Stimulated activated CD4-positive, alpha-beta T cell treated with anti-CD3 and anti-CD28 coated beads, Interleukin-1b, Interleukin-23, amount 100 ng/mL, for 24 hours (primary cell): ENCODE measurements around the gene ZBTB20.
A peak's percentile ranks its signal among the peaks of the same experiment; 100 is the strongest.

Source experiments
- DNase-seq, 4 experiments: peaks; one replicate each; pipeline ENCODE4 v3.0.0-alpha.2; 2020; ENCODE audit warnings: low read depth in 4 of 4, low spot score in 1 of 4

Gene ZBTB20

DNA sequence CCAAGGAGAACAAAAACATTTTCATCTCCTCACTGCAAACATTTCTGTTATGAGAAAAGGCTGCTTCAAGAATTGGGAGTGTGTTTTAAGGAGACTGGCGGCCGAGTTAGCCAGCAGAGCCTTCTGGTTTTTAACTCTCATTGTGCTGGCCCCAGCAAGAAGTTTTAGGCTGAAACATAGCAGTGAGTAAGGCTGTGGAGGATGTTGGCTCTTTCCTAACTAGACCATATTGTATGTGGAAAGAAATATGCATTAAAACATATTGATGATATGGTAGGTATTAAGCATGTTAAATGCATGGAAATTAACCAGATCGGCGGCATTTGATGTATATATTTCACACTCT lies 762.6 kb downstream of the ZBTB20 start:
- no peak for DNase-seq

DNA sequence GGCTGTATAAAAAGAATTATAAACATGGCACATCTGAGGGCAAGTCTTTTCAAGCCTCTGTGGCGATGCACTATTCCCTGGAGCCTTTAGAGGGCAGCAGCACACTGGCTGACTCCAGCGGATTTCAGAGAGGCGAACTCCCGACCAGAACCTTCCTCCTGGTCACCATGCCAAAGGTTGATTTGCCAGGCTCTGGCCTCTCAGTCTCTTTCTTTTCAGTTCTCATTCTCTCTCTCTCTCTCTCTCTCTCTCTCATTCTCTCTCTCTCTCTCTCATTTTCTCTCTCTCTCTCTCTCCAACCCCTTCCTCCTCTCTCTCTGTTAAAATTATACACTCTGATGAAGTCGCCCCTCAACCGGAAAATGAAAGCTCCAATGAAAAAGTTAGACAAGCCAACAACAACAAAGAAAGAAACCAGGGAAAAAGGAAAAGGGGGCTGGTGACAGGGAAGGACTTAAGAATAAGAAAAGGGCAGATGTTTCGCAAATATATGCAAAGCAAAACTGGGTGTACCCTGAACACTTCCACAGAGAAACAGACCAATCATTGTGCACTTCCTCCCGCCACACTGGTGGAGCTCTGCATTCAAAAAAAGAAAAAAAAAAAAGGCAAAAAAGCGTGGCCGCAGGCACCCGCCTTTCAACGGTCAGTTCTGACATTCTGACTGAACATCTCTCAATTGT lies 763.1 kb downstream of the ZBTB20 start:
- peak; percentile 34 to 56 (median 50) for DNase-seq

DNA sequence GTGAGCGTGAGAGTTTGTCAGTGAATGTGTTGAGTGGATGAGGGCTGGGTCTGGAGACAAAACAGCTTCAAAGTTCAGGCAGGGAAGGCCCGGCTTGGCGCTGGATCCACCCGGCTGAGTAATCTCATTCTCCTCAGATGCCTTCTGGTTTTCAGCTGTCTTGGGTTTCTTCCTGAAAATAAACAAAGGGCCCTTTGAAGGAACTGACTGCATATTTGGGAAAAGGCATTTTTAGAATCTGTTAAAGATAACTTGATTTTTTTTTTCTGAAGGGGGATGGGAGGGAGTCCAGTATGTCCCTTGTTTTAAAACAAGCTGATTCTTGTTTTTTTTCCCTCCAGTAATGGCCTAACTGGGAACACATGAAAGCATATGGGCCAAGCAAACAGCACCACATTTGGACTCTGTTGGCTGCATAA lies 766.8 kb downstream of the ZBTB20 start:
- DNase-seq, result no peak

DNA sequence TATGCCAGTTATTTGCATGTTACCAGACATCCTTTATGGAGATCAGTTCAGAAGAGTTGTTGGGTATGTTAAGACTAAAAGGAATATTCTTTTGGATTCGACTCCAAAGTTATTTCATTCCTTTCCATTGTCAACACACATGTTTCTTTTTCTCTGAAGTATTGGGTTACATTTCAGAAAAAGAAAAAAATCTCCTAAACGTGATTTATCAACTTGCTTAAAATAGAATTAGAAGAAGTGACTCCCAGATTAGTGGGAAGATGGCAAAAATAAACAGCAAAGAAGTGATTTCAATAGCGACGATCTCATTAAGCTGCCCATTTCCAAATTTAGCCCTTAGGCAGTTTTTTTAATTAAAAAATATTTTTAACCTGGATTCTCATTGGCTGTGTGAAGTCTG lies 767.8 kb downstream of the ZBTB20 start:
- no peak for DNase-seq

DNA sequence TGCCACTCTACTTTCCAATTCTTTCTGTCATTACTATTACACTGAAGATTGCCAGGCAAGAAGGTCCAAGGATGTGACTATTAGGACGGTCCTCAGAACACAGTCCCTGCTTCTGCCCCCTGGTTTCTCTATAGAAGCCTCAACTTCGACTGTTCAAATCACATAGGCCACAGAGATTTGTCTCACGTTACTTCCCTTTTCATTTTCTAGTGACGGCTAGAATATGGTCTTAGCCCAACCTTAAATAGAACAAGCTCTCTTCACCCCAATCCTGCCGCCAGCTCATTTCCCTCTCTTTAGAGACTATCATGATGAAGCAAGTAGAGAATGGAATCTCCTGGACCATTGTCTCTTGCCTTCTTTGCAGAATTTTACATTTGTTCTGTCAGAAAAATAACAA lies 768.3 kb downstream of the ZBTB20 start:
- no peak for DNase-seq

DNA sequence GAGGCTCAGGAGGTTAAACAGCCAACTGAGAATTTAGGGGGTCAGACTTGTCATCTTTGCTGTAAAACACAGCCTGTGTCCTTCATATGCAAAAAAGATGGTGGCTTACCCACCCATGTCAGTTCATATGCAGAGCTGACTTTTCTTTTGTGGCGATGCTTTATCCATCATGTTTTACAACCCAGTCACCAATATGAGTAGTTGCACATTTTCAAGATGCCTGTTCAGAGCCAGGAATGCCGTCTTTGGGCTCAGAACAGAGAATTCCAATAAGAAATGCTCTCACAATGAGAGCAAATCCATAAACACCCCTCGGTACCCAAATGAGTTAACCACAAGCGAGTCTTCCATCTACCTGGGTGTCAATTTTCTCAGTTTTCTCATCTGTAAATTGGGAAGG lies 769.7 kb downstream of the ZBTB20 start:
- DNase-seq, result no peak

DNA sequence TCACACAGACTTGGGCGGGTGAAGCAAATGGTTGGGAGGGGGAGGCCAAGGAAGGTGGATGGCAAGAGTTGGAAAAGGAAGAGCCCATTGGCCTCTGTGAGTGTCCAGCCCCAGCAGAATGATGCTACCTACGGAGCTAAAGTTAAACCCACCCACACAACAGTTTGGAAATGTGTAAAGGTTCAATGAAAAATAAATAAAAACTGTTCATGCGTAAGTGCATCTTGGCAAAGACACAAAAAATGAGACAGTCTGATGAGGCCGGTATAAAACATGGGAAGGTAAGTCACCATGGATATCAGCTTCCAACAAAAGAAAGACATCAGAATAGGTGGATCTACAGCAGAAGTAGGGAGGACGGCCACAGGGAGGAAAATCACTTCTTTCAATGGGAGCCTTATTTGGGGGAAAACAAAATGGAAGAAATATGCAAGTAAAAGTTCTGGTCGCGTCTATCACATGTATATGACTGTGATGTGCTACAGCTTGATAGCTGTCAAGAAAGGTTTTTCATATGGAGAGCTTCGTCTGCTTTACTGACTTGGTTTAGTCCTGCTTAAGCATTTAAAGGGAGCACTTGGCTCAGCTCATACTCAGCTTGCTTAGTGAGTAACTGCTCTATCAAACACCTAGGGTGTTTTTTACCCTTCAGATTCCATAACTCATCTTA lies 770.4 kb downstream of the ZBTB20 start:
- no peak for DNase-seq

DNA sequence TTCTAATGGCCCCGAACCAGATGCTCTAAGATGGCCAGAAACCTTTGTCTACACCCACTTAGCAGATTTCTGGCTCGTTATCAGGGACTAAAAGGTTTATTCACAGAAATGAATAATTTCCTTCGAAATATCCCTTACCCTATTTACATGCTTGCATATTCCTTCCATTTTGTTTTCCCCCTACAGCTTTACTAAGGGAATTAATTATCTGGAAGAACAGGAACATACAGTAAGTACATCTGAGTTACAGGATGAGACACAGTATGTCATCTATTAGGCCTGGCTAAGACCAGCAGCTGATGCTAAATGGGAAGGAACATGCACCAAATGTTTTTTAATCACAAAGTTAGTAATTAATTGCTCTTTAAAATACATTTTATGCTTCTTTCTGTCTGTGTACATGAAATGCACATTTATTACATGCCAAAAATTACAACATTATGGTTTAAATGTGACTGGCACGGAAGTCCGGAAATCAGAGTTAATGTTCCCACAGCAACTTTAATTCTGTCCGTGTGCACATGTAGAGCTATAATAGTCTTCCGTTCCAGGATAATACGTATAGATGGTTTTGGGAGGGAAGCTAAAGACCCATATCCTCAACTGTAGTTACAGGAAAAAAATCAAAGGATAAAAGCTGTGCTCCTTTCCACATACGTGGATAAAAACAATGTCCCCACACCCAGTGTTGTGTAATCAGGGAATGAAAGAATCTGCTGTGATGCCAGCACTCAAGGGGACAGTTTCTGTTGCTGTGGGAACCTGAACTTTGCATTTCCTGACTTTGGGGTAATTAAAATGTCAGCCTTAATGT lies 771.3 kb downstream of the ZBTB20 start:
- DNase-seq, result no peak

DNA sequence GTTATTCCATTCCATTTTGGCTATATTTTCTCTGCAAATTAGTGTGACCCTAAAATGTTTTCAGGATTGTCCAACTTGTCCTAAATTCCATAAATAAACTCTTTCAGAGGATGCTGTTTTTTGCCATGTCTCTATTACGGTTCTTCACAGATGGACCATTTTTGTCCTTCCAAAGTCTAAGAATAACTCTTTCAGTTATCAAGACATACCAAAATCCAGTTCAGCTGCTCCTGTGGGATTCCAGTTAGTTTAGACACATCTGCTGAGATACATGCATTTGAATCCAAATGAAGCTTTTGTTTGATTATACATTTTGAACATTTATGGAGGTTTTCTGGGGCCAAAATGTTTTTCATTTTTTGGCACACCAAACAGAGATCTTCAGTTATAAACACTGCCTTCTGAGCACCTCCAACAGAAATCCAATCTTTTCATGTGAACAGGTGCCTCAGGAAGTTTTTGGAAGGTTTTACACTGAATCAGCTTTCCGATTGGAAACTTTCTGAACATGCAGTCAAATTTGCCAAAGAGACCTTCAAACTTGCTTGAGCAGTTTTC lies 772.6 kb downstream of the ZBTB20 start:
- no peak for DNase-seq

DNA sequence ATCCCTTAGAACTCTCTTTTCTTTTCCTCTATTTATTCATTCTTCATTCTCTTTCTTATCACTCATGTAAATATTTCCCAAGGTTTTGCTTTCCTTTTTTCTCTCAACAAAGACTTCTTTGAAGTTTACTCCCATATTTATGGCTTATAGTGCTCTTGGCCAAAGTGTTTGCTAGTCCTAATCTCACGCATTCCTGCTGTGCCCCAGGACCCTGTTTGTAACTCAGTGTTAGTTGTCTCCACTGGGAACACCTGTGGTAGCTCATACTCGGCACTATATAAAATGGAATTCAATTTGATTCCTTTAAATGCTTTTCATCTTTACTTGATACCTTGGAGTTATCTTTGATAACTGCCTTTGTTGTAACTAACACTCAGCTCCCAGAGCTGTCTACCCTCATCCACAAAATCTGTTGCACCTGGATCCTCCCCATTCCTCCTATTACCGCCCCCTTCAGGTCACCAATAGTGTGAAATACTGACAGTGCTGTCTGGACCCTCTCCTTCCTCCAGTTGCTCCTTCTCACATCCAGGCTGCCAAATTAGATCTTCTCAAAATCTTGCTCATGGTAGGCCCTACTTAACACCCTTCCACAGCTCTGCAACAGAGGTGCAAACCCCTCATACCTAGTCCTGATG lies 776.4 kb downstream of the ZBTB20 start:
- no peak for DNase-seq

DNA sequence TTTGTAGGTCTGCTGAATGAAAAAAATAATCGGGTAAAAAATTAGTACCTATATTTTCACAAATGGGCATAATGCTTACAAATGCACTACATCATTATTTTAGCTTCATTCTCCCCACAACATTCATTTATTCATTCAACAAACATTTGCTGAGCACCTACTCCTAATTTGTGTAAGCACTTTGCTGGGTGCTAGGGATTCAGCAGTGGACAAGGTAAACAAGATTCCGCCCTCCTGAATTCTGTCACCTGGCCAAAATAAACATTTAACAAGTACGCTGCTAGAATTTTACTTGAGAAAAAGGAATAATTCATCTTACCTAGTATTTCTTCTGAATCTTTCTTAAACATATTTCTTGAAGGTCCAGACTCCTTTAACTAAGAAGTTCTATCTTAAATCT lies 781.2 kb downstream of the ZBTB20 start:
- DNase-seq, result no peak

DNA sequence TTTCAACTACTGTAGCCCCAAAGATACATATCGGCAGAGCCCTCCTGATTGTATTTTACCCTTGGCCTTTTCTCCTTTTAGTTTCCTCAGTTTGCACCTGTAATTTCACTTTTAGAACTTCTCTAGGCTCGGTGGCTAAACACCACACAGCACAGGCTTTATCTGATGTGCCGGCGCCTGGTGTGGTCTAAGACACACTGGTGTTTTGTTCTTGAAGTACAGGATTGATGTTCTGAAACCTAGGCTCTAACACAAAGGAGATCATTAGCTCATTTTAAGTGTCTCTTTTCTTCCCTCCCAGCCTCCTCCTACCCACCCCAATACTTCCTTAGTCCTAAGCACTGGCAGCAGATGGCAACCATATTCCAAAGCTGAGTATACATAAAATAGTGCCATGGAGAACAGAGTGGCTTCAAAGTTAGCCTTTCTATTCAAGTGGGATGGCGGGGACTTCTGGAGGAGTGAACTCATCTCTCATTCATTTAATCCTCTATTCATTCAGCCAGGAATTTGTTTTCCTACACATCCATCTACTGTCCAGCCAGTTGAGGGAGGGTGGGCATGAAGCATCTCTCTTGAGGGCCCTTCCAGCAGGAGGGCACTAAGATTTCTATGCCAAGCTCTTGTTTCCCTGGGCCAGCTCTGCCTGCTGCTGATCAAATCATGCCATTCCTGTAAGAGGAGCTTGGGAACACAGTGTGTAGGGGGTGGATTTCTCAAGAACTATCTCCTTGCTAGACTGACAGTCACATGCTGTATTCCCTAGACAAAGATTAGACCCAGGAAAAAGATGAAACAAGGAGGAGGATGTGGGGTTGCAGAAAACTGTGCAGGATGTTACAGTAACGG lies 782.1 kb downstream of the ZBTB20 start:
- DNase-seq, result no peak

DNA sequence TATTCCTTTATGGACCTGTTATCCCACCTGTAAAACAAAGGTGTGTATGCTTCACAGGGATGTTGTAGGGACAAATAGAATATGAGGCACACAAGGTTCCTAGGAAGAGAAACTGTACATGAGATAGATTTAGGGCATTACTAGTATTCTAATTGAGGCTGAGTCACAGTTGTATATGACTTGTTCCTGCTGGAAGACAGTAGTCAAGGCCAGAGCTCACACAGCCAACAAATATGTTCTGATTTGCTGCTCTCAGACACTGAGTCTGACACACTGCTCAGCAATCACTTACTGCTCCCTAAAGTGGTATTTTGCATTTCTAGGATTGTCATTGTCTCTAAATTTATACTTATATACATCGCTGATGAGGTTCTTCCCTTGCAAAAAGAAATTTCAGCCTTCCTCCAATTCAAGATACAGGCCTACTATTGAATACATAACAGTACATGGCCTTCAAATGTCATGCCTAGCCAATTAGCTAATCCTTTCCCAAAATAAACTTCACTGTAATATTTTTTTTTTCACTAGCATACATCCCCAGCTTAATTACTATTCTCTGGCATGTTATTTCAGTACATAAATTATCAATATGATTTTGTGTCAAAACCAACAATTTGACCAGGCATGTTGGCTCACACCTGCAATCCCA lies 783.4 kb downstream of the ZBTB20 start:
- DNase-seq, result no peak

DNA sequence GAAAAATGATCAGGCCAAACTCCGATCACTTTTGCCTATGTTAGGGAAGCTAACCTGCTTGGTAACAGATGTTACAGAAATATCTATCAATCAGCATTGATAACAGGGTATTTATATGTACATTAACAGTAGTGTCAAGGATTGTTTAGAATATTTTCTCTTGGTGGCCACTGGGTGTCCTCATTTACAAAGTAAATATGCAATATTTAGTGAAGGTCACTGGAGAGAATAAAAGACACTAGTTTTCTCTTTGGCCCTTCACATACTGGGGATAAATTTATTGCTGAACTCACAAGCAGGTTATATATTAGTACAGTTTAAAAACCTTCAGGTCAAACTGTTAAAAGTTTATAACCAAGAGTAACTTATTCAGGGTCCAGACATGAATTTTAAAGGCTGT lies 784.3 kb downstream of the ZBTB20 start:
- no peak for DNase-seq

DNA sequence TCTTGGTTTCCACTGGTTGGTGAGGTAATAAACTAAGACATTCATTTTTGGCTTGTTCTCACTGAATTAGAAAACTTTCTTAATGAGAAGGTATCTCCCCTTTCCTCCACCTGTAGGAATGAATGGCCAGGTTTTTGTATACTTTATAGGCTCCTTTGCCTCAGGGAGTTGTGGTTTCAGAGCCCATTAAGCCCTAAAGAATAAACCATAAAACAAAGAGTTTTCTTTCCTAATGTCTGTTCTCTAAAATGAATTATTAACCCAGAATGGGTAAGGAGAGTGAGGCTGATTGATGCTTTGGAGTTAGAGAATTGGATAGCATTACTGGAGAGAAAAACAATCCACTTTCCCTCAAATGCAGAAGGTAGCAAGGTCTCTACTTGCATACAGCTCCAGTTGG lies 785.7 kb downstream of the ZBTB20 start:
- no peak for DNase-seq

DNA sequence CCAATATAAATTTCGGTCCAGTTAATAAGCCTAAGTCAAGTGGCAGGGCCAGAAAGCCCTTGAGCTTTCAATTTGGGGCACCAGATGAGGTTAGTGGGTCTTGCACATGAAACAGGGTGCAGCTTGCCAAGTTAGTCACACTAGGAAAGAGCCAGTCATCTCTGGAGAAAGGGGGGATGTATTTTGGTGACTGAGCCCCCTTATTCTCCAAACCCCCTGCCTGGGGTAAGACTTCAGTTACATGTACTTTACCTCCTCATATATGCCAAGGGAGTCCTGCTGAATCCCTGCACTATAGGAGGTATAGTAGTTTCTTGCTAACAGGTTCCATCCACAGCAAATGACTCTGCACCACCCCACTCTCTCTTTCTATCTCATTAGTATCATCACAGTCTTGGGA lies 790.6 kb downstream of the ZBTB20 start:
- no peak for DNase-seq

DNA sequence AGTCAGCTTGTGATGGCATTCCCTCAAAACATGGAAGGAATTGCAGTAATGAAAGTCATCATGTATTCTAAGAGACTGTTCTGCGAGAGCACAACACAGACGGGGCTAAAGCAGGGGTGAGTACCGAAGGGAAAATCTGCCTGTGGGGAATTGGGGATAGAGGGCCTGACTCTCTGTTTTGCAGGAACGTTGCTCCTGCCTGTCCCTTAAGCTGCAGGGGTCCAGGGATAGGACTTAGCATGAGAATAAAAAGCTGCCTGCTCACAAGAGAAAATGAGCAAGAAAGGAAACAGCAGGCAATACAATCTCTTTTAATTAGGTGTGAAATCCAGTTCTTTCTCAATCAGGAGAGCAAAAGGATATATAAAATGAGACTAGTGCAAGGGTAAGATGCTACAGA lies 791.0 kb downstream of the ZBTB20 start:
- no peak for DNase-seq

DNA sequence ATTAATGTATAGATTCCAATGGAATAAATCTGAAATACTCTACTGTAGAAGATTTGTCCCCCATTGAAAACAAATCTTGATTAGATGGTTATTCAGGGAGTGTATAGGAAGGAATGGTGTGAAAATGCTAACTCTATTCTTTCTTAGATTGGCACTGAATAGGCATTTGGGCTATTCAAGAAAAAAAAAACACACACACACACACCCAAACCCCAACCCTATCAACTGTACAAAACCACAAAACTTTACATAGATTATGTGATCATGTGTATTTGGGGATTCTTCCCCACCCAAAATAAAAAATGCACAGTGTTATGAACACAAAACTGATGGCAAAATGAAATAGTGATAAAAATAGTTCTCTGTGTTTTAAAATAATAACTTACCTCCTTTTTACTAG lies 791.4 kb downstream of the ZBTB20 start:
- no peak for DNase-seq

DNA sequence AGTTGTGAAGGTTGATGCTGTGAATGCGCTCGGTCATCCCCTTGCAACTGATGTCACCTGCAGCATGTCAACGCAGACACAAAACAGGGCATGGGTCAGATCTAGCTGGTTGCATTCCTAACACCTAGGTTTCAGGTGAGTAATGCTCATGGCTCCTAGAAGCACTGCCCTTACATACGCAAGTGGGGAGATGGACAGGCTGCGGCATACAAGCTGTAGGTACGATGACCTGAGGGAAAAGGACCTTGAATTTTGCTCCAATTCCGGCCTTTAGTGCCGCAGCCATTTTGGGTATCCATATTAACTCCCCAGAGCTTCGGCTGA lies 795.3 kb downstream of the ZBTB20 start:
- DNase-seq, result no peak

DNA sequence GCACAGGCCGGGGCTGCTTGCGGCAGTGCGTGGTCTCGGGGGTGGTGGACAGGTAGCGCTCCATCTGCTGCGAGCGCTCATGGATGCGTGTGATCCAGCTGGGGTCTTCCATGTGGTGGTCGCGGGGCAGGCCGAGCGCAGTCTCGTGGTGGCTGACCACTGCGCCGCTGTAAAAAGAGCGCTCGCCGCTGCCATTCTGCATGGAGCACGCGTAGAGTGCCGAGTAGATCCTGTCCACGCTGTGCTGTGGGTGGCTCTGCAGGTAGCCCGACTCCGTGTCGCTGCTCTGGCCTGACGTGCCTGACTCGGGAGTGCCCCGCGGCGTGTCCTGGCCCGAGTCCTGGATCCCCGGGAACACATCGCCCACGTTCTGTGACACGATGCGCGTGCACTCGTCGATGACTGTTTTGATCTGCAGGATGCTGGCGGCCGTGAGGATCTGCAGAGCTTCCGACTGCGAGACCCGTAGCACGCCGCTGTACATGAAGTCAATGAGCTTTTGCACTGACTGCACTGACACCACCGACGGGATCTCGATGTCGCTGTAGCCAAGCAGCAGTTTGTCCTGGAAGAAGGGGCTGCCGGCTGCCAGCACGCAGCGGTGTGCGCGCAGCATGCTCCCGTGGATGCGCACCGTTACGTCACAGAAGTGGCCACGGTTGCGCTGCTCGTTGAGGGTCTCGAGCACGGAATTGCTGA lies 795.8 kb downstream of the ZBTB20 start:
- DNase-seq, result no peak
